Stomach (tissue), 9 donors: Measurements from ENCODE around the gene EZH2. TPM values are rescaled to one million over a fixed set of nuclear protein-coding genes. Genes with fewer than 3 reads are reported as not detected.

Experiments
- DNase-seq, 2 donors: peaks; one replicate each; pipeline versions ENCODE4 v3.0.0 to v3.0.0-alpha.2; 2013 to 2019
- H3K27ac ChIP-seq, 5 donors: fragments of 200-600 bp in 4 of 5; sonication (generic) in 4 of 5; one replicate each; pipeline ENCODE4 v1.5.1; 2013 to 2019; ENCODE audit warnings: mild to moderate bottlenecking in 1 of 5, moderate library complexity in 1 of 5
- H3K27me3 ChIP-seq, 3 donors: fragments of 200-600 bp; sonication (generic); one replicate each; pipeline ENCODE4 v1.5.1; 2017 to 2019; ENCODE audit warnings: mixed run types in 1 of 3
- H3K36me3 ChIP-seq, 4 donors: fragments of 200-600 bp; sonication (generic); 1 replicate in 3 of 4; 2 replicates in 1 of 4; pipeline ENCODE4 v1.5.1; 2016 to 2019
- H3K4me1 ChIP-seq, 4 donors: fragments of 200-600 bp; sonication (generic); one replicate each; pipeline ENCODE4 v1.5.1; 2016 to 2019
- H3K4me3 ChIP-seq, 4 donors: fragments of 200-600 bp; sonication (generic) in 3 of 4; one replicate each; pipeline ENCODE4 v1.5.1; 2016 to 2019; ENCODE audit warnings: mild to moderate bottlenecking in 1 of 4
- H3K9me3 ChIP-seq, 4 donors: fragments of 200-600 bp; sonication (generic); one replicate each; pipeline ENCODE4 v1.5.1; 2016 to 2019
- CTCF ChIP-seq, 7 experiments: fragments of 450-650 bp in 4 of 7; fragments of 200-600 bp in 3 of 7; sonication (generic) in 3 of 7; IDR thresholded peaks; one replicate each; pipeline ENCODE4 v1.5.1; 2016 to 2019; ENCODE audit warnings: antibody characterized with exemption in 7 of 7, control low read depth in 2 of 7, mild to moderate bottlenecking in 1 of 7
- EP300 ChIP-seq: sonication (generic); formaldehyde crosslinking; IDR thresholded peaks from one replicate; pipeline ENCODE4 v1.6.1; 2017; ENCODE audit warnings: antibody characterized with exemption
- POLR2A ChIP-seq, 4 donors: fragments of 450-650 bp; IDR thresholded peaks; one replicate each; pipeline ENCODE4 v1.6.1; 2016; ENCODE audit warnings: antibody characterized with exemption in 4 of 4, control low read depth in 2 of 4, mild to moderate bottlenecking in 1 of 4, moderate library complexity in 1 of 4
- POLR2AphosphoS5 ChIP-seq, 3 donors: sonication (generic); formaldehyde crosslinking; IDR thresholded peaks; one replicate each; pipeline ENCODE4 v1.6.1; 2016; ENCODE audit warnings: antibody characterized with exemption in 3 of 3
- WGBS, 5 donors: extraction: QIAGEN DNeasy Blood & Tissue Kit in 3 of 5; methylation state at CpG; one replicate each; pipeline versions ENCODE4 v1.1.5 to v1.1.7; 2013 to 2018; 5-methylcytosine and 5-hydroxymethylcytosine counted together
- intact Hi-C: fragments of 100-400 bp; cut with DNase I; formaldehyde crosslinking; loops from one replicate; pipeline ENCODE4 v1.15.1; 2023; ENCODE audit warnings: low total_unique reads
- polyA plus RNA-seq, 3 donors: library from polyadenylated mRNA; stranded (reverse); fragments of 200-250 nt; gene quantifications; one replicate each; pipeline ENCODE4 v1.2.3, GENCODE V29; 2013
- total RNA-seq, 5 donors: library from RNA; depleted of rRNA; stranded (reverse); fragments of >200 nt; gene quantifications; one replicate each; pipeline versions ENCODE4 v1.1.0 to v1.2.3, GENCODE V29; 2014 to 2016
- donor health status: healthy with polysubstance abuse.
- donor health status: Bipolar disorder and iron deficiency.
- donor health status: healthy.

EZH2 gene
- total and polyA plus RNA-seq, 8 donors, result under 0.01 to 12.9 (median 4.6) TPM

- Histone ChIP-seq H3K27me3 (peaks cover 0 to 8% (median 4%) of the 10 kb centered on the region in 3 donors), H3K4me3 (no peak overlapping the region), H3K36me3 (no peaks in the 10 kb centered on the region), H3K27ac (no peak overlapping the region), H3K4me1 (no peaks in the 10 kb centered on the region), H3K9me3 (no peaks in the 10 kb centered on the region)
- WGBS, 5 donors, result 79 to 97% (median 96%) methylated on average over 1 of the region's 1 CpG
- DNase-seq, result no peak
- intact Hi-C loops, result no loop called here
- no peak for TF ChIP-seq CTCF (IDR thresholded peaks at IDR 0.05)
- no peak for TF ChIP-seq POLR2AphosphoS5 (IDR thresholded peaks at IDR 0.05)
- no peak for TF ChIP-seq EP300
These were observed 19.4 kb upstream of the EZH2 start for GRCh38 chr7:148903504-148903903.

DNA sequence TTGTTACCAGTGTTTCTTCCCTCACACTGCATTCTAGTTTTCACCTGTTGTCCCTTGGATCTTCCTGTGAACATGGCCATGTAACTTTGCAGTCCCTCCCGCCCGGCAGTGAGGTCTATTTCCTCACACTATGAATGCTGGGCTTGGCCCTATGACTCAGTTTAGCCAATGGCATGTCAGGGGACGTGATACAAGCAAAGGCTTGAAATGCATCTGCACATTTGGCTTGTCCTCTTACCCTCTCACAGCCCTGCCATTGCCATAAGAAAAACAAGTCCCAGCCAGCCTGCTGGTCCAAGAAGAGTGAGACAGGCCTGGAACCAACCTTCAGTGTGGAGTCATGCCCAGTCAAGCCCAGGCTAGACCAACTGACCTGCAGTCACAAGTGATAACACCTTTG lies 17.1 kb upstream of the EZH2 start:
- H3K36me3 ChIP-seq, result no peaks in the 10 kb centered on the region
- no peaks in the 10 kb centered on the region for H3K9me3 ChIP-seq
- no peak for DNase-seq
- peaks cover 0 to 11% (median 0%) of the 10 kb centered on the region in 3 donors for H3K27me3 ChIP-seq
- no peak overlapping the region for H3K4me3 ChIP-seq
- intact Hi-C loops, result no loop called here
- TF ChIP-seq CTCF (IDR thresholded peaks at IDR 0.05) (no peak), EP300 (no peak), POLR2AphosphoS5 (IDR thresholded peaks at IDR 0.05) (no peak), POLR2A (IDR thresholded peaks at IDR 0.05) (no peak)
- WGBS, 5 donors, result 71 to 92% (median 84%) methylated on average over 3 of the region's 3 CpGs
- no peaks in the 10 kb centered on the region for H3K4me1 ChIP-seq
- H3K27ac ChIP-seq, result no peak overlapping the region

DNA sequence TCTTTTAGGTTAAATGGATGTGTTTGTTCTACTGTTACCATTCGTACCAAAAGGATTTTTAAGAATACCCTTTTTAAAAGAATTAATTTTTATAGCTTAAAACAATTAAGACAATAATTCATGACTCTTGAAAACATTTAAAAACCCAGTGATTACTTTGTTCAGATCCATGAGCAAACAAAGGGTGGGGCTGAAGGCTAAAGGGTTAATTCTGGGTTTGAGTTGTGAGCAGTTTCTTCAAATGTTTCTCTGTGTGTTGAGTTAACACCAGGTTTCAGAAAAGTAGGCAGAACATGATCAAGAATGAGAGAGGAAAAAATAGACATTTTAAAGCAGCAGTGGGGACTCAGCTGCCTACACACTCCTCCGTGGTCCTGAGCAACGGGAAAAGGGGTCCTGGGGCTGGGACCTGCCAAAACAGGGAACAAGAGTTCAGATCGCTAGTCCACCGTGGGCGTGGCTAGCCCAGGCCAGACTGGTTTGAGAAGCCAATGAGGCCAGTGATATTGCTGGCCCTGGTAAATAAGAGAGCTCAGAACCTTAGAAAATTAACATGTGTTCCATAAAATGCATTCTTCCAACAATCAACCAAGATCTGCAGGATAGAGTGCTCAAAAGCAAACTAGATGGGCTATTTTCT lies 14.9 kb upstream of the EZH2 start:
- Histone ChIP-seq H3K27me3 (peaks cover 0 to 28% (median 0%) of the 10 kb centered on the region in 3 donors), H3K36me3 (no peaks in the 10 kb centered on the region), H3K9me3 (no peaks in the 10 kb centered on the region), H3K4me3 (no peak overlapping the region), H3K4me1 (no peaks in the 10 kb centered on the region), H3K27ac (no peak overlapping the region)
- intact Hi-C loops, result no loop called here
- DNase-seq, result no peak
- TF ChIP-seq POLR2AphosphoS5 (IDR thresholded peaks at IDR 0.05), result no peak
- TF ChIP-seq POLR2A (IDR thresholded peaks at IDR 0.05), result no peak
- no peak for TF ChIP-seq EP300
- WGBS, 5 donors, result 22 to 43% (median 32%) methylated on average over 6 of the region's 6 CpGs

DNA sequence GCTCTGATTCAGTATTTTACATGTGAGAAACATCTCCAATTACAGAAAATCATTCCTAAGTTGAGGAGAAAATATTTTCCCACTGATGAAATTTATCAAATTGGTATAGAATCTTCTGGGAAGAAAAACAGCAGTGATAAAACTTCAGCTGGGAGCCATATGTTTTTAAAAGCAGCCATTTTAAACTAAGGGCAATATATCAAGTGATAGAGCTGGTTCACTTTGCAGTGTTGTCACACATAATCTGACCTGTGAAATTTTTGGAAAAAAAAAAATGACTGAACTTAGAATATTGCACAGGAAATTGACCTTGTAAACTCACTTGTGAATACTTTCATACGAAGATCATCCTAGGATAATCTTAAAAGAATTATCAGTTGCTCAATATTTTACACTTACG lies 10.5 kb upstream of the EZH2 start:
- H3K4me3 ChIP-seq, result no peak overlapping the region
- H3K27ac ChIP-seq, result no peak overlapping the region
- H3K27me3 ChIP-seq, result peaks cover 0 to 36% (median 0%) of the 10 kb centered on the region in 3 donors
- intact Hi-C loops, result no loop called here
- no peak for DNase-seq
- H3K36me3 ChIP-seq, result no peaks in the 10 kb centered on the region
- TF ChIP-seq EP300 (no peak), CTCF (IDR thresholded peaks at IDR 0.05) (no peak), POLR2AphosphoS5 (IDR thresholded peaks at IDR 0.05) (no peak), POLR2A (IDR thresholded peaks at IDR 0.05) (no peak)
- H3K4me1 ChIP-seq, result no peaks in the 10 kb centered on the region
- H3K9me3 ChIP-seq, result no peaks in the 10 kb centered on the region
- 74 to 81% (median 78%) methylated on average over 2 of the region's 2 CpGs for whole genome bisulfite sequencing, 5 donors

DNA sequence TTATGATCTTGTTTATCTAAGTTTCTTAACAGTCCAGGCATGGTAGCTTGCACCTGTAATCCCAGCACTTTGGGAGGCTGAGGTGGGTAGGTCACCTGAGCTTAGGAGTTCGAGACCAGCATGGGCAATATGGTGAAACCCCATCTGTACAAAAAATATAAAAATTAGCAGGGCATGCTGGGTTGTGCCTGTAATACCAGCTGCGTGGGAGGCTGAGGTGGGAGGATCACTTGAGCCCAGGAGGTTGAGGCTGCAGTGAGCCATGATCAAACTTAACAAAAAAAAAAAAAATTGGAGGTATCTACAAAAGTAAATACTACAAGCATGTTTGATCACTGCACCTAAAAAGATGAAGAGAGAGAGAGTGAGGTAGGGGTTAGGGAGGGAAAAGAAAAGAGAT lies 9.0 kb upstream of the EZH2 start:
- peaks cover 0 to 36% (median 0%) of the 10 kb centered on the region in 3 donors for H3K27me3 ChIP-seq
- no peak for DNase-seq
- H3K4me1 ChIP-seq, result no peaks in the 10 kb centered on the region
- no peak overlapping the region for H3K4me3 ChIP-seq
- TF ChIP-seq POLR2AphosphoS5 (IDR thresholded peaks at IDR 0.05) (no peak), POLR2A (IDR thresholded peaks at IDR 0.05) (no peak), EP300 (no peak), CTCF (IDR thresholded peaks at IDR 0.05) (no peak)
- H3K9me3 ChIP-seq, result no peaks in the 10 kb centered on the region
- intact Hi-C loops, result no loop called here
- H3K27ac ChIP-seq, result no peak overlapping the region
- 80 to 96% (median 93%) methylated on average over 2 of the region's 2 CpGs for WGBS, 5 donors
- no peaks in the 10 kb centered on the region for H3K36me3 ChIP-seq
